ENCODE data around the gene IVL.

IVL gene

GRCh38 chr1:152907686-152908601, at the start of gene IVL:
Gene IVL (plus strand): TSS chr1:152908546. CDS start chr1:152909798, 1,252 bp downstream.
- no peak for DNase-seq

GRCh38 chr1:152859696-152860095, 48.6 kb upstream of the IVL start, which contains the start of gene LCE7A:
Gene LCE7A (plus strand): TSS chr1:152859996. CDS start chr1:152860698, 702 bp downstream.
- DNase-seq: no peak

GRCh38 chr1:152860129-152860528, 48.2 kb upstream of the IVL start:
- DNase-seq: no peak

GRCh38 chr1:152861374-152861773, 47.0 kb upstream of the IVL start:
- no peak for DNase-seq

GRCh38 chr1:152864443-152864842, 43.9 kb upstream of the IVL start:
- DNase-seq: no peak

GRCh38 chr1:152866321-152866720, 42.0 kb upstream of the IVL start:
- DNase-seq: no peak

- DNase-seq: no peak
These were observed 38.4 kb upstream of the IVL start for GRCh38 chr1:152869808-152870419.

- DNase-seq: no peak
These were observed 37.3 kb upstream of the IVL start for GRCh38 chr1:152870831-152871730.

GRCh38 chr1:152871731-152872126, 36.6 kb upstream of the IVL start:
- DNase-seq: no peak

GRCh38 chr1:152873495-152873894, 34.9 kb upstream of the IVL start:
- DNase-seq: no peak

- DNase-seq: no peak
These were observed 31.5 kb upstream of the IVL start for GRCh38 chr1:152876827-152877226.

GRCh38 chr1:152878042-152878441, 30.3 kb upstream of the IVL start, which contains the start of gene SMCP:
Gene SMCP (plus strand): TSS chr1:152878322. CDS start chr1:152884423, 6,101 bp downstream.
- DNase-seq: no peak

GRCh38 chr1:152879559-152880198, 28.7 kb upstream of the IVL start:
- DNase-seq: no peak

GRCh38 chr1:152880316-152880715, 28.0 kb upstream of the IVL start:
- DNase-seq: no peak

- no peak for DNase-seq
These were observed 27.4 kb upstream of the IVL start for GRCh38 chr1:152880907-152881306.

- DNase-seq: no peak
These were observed 24.3 kb upstream of the IVL start for GRCh38 chr1:152884085-152884484.

- DNase-seq: no peak
These were observed 23.8 kb upstream of the IVL start for GRCh38 chr1:152884506-152884905.

GRCh38 chr1:152884966-152885624, 23.3 kb upstream of the IVL start:
- DNase-seq: no peak

- no peak for DNase-seq
These were observed 22.3 kb upstream of the IVL start for GRCh38 chr1:152886085-152886484.

- DNase-seq: no peak
These were observed 21.5 kb upstream of the IVL start for GRCh38 chr1:152886758-152887409.

- DNase-seq: no peak
These were observed 20.2 kb upstream of the IVL start for GRCh38 chr1:152888126-152888525.

Data from KG1 (cell line).